Nephron (organoid): ENCODE measurements around the gene MTHFD1L.

ENCODE experiments used
- H3K27ac Mint-ChIP-seq, 3 experiments: 2 replicates each; pipeline ENCODE4 v1.8.0; 2020; ENCODE audit warnings: mixed read lengths in 3 of 3, mild to moderate bottlenecking in 2 of 3, moderate library complexity in 1 of 3
- H3K27me3 Mint-ChIP-seq: 2 replicates; pipeline ENCODE4 v1.8.0; 2021; ENCODE audit warnings: low read depth, mild to moderate bottlenecking, moderate library complexity, mixed read lengths
- H3K36me3 Mint-ChIP-seq: 2 replicates; pipeline ENCODE4 v1.8.0; 2020; ENCODE audit warnings: low read depth, mixed read lengths
- H3K4me1 Mint-ChIP-seq: 2 replicates; pipeline ENCODE4 v1.8.0; 2020; ENCODE audit warnings: mixed read lengths
- H3K4me3 Mint-ChIP-seq, 3 experiments: 2 replicates each; pipeline ENCODE4 v1.8.0; 2020; ENCODE audit warnings: mild to moderate bottlenecking in 3 of 3, mixed read lengths in 3 of 3, moderate library complexity in 2 of 3
- H3K9me3 Mint-ChIP-seq: 2 replicates; pipeline ENCODE4 v1.8.0; 2020; ENCODE audit warnings: mixed read lengths
- TF ChIP-seq, protein P1 (sequence below), 3 experiments: fragments of 200-600 bp; sonication (generic); IDR thresholded peaks; one replicate each; pipeline ENCODE4 v1.5.0; 2021; ENCODE audit warnings: antibody characterized with exemption in 3 of 3; ENCODE audit not compliant: unreplicated experiment in 3 of 3

The MTHFD1L gene

DNA sequence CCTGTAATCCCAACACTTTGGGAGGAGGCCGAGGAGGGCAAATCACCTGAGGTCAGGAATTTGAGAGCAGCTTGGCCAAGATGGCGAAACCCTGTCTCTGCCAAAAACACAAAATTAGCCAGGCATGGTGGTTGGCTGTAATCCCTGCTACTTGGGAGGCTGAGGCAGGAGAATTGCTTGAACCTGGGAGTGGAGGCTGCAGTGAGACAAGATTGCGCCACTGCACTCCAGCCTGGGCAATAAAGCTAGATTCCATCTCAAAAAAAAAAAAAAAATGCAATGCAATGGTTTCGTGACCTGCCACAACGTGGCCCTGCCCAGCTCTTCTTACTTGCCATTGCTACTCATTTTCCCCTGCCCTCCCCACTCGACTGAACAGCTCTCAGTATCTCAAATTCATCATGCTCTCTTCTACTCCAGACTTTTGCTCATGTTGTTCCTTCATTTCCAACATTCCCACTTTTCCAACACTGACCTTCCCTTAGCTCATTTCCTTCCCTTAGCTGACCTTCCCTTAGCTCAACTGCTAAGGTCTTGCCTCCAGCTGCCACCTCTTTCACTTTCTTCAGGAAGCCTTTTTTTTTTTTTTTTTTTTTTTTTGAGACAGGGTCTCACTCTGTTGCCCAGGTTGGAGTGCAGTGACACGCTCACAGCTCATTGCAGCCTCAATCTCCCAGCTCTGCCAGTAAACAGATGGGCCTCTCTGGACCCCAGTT, 2.1 kb upstream of the MTHFD1L start:
- no peaks in the 10 kb centered on the region for H3K36me3 Mint-ChIP-seq
- H3K4me1 Mint-ChIP-seq = peaks cover 40% of the 10 kb centered on the region
- no peaks in the 10 kb centered on the region for H3K9me3 Mint-ChIP-seq
- H3K27ac Mint-ChIP-seq = peak overlapping the region in 1 of 3 experiments; percentile 76
- H3K4me3 Mint-ChIP-seq = no peak overlapping the region
- TF ChIP-seq, protein P1, sequence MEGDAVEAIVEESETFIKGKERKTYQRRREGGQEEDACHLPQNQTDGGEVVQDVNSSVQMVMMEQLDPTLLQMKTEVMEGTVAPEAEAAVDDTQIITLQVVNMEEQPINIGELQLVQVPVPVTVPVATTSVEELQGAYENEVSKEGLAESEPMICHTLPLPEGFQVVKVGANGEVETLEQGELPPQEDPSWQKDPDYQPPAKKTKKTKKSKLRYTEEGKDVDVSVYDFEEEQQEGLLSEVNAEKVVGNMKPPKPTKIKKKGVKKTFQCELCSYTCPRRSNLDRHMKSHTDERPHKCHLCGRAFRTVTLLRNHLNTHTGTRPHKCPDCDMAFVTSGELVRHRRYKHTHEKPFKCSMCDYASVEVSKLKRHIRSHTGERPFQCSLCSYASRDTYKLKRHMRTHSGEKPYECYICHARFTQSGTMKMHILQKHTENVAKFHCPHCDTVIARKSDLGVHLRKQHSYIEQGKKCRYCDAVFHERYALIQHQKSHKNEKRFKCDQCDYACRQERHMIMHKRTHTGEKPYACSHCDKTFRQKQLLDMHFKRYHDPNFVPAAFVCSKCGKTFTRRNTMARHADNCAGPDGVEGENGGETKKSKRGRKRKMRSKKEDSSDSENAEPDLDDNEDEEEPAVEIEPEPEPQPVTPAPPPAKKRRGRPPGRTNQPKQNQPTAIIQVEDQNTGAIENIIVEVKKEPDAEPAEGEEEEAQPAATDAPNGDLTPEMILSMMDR (IDR thresholded peaks at IDR 0.05; ENCODE audit: unreplicated experiment in 3 of 3) = no peak
- no peaks in the 10 kb centered on the region for H3K27me3 Mint-ChIP-seq

DNA sequence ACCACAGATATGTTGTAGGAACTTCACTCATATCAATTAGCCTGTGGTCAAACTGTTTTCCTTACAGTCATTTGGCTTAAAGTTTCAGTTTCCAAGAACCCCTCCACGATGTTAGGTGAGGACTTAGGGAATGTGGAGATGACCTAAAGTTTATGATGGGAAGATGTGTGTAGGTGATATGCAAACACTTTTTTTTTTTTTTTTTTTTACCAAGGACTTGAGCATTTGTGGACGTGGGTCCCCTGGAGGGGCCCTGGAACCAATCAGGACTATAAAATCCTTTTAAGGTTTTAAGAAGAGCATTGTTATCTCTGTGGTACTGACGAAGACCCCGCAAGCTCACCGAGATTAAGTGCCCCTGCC, 478 bp upstream of the MTHFD1L start:
- TF ChIP-seq, protein P1 (IDR thresholded peaks at IDR 0.05; ENCODE audit: unreplicated experiment in 3 of 3) = no peak
- peak overlapping the region; percentile 68 to 92 (median 76) for H3K27ac Mint-ChIP-seq
- peaks cover 35% of the 10 kb centered on the region for H3K4me1 Mint-ChIP-seq
- H3K9me3 Mint-ChIP-seq = no peaks in the 10 kb centered on the region
- H3K36me3 Mint-ChIP-seq = no peaks in the 10 kb centered on the region
- H3K4me3 Mint-ChIP-seq = peak overlapping the region; percentile 74 to 90 (median 89)
- H3K27me3 Mint-ChIP-seq = no peaks in the 10 kb centered on the region

DNA sequence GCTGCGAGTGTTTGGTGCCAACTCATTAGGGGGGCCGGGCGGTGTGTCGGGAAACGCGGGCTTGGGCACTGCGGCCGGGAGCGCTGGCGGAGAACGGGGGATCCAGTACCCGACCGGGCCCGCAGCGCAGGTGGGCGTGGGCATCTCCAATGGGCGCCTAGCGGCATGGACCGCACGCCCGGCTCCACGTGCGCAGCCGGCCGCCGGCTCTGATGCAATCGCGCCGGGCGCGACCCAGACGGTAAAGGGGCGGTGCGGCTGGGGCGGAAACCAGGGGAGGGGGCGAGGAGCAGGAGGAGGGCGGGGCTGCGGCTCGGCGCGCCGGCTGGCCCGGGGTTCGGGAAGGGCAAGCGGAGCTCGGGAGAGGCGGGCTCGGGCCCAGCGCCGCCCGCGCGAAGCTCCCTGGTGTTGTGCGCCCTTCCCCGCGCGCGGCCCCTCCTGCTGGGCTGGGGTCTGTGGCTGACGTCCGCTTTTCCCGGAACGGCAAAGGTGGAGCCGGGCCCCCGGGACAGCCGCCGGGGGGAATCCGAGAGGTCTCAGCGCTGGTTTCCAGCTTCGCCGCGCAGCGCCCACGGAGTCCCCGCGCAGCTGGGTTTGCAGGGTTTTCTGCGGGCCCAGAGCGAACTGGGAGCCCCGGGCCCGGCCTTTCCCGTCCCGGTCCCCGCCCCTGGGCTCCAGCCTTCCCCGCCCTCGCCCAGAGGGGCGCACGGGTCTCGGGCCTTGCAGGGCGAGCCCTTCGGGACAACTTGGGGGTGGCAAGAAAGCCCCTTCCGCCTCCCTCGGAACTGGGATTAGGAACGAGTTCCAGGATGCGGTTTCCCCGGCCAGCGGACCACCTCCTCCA, 867 bp downstream of the MTHFD1L start:
- Mint-ChIP-seq H3K27me3 (no peaks in the 10 kb centered on the region), H3K27ac (peak overlapping the region; percentile 99), H3K4me1 (peaks cover 33% of the 10 kb centered on the region), H3K4me3 (peak overlapping the region; percentile 97 to 98 (median 97)), H3K9me3 (no peaks in the 10 kb centered on the region), H3K36me3 (no peaks in the 10 kb centered on the region)
- TF ChIP-seq, protein P1 (IDR thresholded peaks at IDR 0.05; ENCODE audit: unreplicated experiment in 3 of 3) = no peak

DNA sequence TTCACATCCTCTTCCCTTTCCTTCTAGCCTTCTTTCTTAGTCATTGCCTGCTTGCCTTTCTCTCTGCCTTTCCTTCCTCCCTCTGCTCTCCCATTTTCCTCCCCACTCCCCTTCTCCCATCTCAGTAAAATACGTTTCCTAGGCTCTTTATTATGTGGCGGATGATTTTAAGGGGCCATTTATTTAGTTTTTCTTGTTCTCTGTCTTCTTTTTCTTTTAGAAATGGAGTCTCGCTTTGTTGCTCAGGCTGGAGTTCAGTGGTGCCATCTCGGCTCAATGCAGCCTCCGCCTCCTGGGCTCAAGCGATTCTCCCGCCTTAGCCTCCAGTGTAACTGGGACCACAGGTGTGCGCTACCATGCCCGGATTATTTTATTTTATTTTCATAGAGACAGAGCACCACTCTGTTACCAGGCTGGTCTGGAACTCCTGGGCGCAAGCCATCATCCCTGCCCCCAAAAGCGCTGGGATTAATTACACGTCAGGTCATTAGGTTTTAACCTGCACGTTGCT, 1.5 kb downstream of the MTHFD1L start:
- H3K27me3 Mint-ChIP-seq = no peaks in the 10 kb centered on the region
- peaks cover 27% of the 10 kb centered on the region for H3K4me1 Mint-ChIP-seq
- H3K4me3 Mint-ChIP-seq = peak overlapping the region; percentile 97 to 98 (median 97)
- TF ChIP-seq, protein P1 (IDR thresholded peaks at IDR 0.05; ENCODE audit: unreplicated experiment in 3 of 3) = no peak
- no peaks in the 10 kb centered on the region for H3K9me3 Mint-ChIP-seq
- peak overlapping the region; percentile 99 for H3K27ac Mint-ChIP-seq
- no peaks in the 10 kb centered on the region for H3K36me3 Mint-ChIP-seq

DNA sequence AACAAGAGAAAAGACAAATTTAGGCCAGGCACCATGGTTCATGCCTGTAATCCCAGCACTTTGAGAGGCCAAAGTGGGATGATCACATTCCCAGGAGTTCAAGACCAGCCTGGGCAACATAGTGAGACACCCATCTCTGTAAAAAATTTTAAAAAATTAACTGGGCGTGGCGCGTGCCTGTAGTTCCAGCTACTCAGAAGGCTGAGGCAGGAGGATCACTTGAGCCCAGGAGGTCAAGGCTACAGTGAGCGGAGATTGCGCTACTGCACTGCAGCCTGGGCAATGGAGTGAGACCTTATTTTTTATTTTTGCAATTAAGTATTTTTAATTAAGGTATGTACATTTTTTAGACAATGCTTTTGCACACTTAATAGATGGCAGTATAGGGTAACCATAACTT, 3.3 kb downstream of the MTHFD1L start:
- Mint-ChIP-seq H3K27ac (no peak overlapping the region), H3K9me3 (no peaks in the 10 kb centered on the region), H3K27me3 (no peaks in the 10 kb centered on the region), H3K36me3 (peaks cover 4% of the 10 kb centered on the region), H3K4me3 (peak overlapping the region in 1 of 3 experiments; percentile 12), H3K4me1 (peaks cover 19% of the 10 kb centered on the region)
- TF ChIP-seq, protein P1 (IDR thresholded peaks at IDR 0.05; ENCODE audit: unreplicated experiment in 3 of 3) = no peak
